ENCODE results near the gene ZNF860.

DNA sequence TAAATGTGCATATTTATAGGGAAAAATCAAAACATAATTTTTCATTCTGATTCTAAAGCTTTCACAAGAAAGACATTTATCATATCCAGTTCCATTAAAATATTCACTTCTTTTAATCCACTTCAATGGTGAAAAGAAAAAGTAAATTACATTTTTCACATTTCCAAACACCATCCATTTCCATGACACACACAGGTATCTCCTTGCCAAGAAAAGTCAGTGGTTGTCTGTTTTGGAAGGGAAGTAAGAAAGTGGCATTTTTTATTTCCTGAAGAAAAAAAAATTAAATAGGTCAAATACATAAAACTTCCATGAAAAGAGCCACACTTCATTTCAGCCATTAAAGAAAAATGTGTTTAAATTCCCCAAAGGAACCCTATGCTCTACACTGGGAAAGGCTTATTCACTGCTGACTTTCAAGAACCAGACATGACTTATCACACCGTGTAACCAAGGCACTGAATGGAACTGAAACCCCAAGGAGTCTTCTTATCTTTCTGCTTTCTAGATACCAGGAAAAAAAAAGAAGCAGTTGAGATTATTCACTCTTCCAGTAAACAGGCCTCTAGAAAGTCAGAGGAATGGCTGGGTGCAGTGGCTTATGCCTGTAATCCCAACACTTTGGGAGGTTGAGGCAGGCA, 45.0 kb upstream of the ZNF860 start:
- TF ChIP-seq, protein P1, sequence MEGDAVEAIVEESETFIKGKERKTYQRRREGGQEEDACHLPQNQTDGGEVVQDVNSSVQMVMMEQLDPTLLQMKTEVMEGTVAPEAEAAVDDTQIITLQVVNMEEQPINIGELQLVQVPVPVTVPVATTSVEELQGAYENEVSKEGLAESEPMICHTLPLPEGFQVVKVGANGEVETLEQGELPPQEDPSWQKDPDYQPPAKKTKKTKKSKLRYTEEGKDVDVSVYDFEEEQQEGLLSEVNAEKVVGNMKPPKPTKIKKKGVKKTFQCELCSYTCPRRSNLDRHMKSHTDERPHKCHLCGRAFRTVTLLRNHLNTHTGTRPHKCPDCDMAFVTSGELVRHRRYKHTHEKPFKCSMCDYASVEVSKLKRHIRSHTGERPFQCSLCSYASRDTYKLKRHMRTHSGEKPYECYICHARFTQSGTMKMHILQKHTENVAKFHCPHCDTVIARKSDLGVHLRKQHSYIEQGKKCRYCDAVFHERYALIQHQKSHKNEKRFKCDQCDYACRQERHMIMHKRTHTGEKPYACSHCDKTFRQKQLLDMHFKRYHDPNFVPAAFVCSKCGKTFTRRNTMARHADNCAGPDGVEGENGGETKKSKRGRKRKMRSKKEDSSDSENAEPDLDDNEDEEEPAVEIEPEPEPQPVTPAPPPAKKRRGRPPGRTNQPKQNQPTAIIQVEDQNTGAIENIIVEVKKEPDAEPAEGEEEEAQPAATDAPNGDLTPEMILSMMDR (conservative IDR thresholded peaks at IDR 0.05; ENCODE audit: low read length): no peak
- no peak for TF ChIP-seq EZH2phosphoT487 (IDR thresholded peaks at IDR 0.05; ENCODE audit: borderline replicate concordance, low read depth, low read length)

Measured in OCI-LY7 (cell line).